C1 segment of cervical spinal cord (tissue), 14 donors: ENCODE data around the gene RNF157.
"Not testable (repeated sequence)": the region's sequence is repeated elsewhere in the genome, so short reads cannot be mapped to it uniquely, and the experiment has no call there.

Source experiments
- DNase-seq, 14 donors: peaks; one replicate each; lab custom pipeline; 2025; lab: John Stamatoyannopoulos, UW

The RNF157 gene

GRCh38 chr17:76236603-76237002 is 3.7 kb downstream of the RNF157 start:
- DNase-seq = no peak

DNA sequence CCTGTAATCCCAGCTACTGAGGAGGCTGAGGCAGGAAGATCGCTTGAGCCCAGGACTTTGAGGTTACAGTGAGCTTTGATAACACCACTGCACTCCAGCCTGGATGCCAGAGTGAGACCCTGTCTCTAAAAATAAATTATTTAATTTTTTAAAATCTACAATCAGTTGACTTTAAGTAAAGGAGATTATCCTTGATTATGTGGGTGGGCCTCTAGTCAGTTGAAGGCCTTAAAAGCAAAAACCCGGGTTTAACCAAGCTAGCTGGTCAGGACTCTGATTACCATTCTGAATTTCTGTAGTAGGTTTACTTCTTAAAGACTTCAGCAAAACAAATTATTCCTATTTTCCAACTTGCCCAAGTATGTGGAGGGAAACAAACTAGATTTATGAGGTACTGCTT is 4.4 kb downstream of the RNF157 start:
- DNase-seq = no peak

DNA sequence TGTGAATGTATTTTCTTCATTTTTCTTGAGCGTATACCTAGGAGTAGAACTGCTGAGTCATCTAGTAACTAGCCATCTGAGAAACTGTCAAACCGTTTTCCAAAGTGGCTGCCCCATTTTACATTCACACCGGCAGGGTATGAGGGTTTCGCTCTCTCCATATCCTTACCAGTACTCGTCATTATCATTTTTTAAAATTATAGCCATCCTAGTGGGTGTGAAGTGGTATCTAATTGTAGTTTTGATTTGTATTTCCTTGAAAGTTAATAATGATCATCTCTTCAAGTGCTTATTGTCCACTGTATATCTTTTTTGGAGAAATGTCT is 6.0 kb downstream of the RNF157 start:
- no peak for DNase-seq

DNA sequence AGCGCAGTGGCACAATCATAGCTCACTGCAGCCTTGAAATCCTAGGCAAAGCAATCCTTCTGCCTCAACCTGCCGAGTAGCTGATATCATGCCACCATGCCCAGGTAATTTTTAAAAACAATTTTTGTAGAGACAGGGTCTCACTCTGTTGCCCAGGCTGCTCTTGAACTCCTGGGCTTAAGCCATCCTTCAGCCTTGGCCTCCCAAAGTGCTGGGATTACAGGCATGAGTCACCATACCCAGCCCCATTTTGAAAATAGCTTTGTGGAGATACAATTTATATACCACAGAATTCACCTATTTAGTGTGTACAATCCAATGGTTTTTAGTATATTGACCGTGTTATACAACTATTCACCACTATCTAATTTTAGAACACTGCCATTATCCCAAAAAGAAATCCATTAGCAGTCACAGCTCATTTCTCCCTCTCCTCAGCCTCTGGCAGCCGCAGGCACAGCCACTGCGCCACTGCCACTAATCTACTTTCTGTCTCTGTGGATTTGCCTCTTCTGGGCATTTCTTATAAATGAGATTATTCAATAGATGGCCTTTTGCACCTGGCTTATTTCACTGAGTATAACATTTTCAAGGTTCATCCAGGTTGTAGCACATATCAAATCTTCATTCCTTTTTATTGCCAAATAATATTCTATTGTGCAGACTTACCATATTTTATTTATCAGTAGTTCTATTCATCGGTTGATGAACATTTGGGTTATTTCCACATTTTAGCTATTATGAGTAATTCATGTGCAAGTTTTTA is 6.5 kb downstream of the RNF157 start:
- DNase-seq = no peak

DNA sequence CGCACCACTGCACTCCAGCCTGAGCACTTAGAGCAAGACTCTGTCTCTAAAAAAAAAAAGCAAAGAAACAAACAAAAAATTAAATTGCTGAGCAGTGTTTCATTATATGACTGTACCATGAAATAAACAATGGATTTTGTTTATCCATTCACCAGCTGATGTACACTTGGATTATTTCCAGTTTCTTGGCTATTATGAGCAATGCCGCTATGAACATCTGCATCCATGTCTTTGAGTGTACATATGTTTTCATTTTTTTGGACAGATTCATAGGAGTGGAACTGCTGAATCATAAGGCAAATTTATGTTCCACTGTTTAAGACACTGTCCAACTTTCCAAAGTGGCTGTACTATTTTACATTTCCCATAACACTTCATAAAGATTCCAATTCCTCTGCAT is 8.0 kb downstream of the RNF157 start:
- DNase-seq = no peak

DNA sequence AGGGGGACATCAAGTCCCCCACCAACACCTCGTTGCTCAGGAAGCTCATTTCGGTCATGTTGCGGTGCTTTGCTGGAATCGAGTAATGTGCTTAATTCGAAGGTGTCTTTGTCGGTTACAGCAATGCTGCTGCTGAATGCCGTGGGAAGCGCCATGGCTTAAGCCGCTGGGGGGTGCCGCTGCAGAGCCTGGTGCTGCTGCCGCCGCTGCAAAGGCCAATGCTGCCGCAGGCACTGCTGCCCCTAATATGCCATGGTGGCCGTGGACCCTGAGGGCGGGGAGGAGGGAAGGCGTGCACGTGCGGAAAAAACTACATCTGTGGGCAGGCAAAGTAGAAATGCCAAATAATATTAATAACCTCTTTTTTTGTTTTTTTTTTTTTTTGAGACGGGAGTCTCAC is 13.5 kb downstream of the RNF157 start:
- not testable (repeated sequence) for DNase-seq

DNA sequence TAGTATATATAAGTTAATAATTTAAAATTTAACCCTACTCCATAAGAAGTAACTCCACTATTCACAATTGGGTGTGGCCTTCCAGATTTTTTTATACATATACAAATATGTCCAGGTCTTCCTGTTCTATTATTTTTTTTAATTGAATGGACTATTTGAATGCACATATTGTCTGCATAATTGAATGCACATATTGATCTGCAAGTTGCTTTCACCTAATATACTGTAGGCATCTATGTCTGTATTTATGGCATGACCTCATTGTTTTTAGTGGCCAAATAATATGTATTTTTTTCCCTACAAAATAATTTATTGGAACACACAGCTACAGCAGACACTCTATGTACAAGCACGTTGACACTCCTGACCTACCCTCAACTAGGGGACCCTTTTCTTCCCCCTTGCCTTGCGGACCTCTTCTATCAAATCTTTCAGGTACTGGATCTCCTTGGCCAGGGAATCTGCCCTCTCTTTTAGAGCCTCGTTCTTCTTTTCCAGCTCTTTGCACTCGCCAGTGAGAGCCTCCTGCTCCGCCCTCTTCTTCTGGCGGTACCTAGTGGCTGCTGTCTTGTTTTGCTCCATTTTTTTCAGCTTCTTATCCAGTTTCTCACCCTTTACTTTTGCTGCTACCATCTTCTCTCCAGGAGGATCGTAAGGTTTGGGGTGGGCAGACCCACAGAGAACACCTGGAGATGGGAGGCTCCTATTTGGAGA is 14.8 kb downstream of the RNF157 start:
- not testable (repeated sequence) for DNase-seq

DNA sequence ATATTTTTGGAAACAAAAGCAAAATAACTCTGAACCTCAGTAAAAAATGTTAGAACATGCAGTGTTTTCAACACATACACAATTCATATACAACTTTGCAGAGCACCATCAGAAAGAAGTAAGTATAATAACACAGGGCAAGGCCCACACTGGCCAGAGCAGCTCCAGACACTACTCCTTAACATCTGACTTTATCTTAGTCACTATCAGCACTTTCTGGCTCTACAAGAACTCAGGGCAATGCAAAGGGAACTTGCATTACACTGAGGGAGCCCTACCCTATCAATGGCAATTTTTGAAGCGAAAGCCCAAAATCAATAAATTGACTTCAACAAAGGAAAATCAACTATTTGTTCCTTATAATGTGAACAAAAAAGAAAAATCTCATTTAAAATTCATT is 16.5 kb downstream of the RNF157 start:
- DNase-seq = no peak

DNA sequence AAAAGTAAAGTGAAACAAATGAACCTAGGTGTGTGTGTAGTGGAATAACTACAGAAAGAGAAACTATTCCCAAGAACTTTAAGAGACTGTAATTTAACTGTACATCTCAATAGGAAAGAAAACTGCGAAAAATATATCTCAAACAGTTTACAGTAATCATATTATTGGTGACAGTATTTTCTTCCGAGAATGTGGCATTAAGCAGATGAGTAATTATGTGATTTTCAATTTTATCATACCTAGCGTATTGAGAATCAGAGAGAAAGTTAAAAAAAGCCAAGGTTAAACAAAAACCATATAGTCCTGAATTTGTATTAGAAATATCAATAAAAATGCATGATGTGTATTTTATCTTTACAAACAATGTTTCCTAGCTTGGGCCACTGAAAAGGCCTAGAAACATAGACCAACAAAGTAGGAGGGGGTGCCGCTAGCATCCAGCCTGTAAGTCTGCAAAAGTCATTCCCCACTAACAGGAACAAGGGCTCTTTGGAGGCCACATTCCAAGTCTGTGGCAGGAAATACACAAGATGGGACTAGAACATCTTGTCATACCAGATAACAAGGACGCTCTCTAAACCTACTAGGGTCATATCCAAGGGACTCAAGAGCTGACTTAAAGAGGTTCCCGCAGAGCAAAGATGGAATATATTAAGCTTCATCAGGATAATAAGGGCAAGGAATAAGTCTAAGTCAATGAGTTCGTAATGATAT is 20.5 kb downstream of the RNF157 start:
- no peak for DNase-seq

- no peak for DNase-seq
Observed at GRCh38 chr17:76217081-76217480, 23.2 kb downstream of the RNF157 start.

- DNase-seq = no peak
Observed at GRCh38 chr17:76213491-76213890, 26.8 kb downstream of the RNF157 start.

- no peak for DNase-seq
Observed at GRCh38 chr17:76208120-76208519, 32.2 kb downstream of the RNF157 start.

DNA sequence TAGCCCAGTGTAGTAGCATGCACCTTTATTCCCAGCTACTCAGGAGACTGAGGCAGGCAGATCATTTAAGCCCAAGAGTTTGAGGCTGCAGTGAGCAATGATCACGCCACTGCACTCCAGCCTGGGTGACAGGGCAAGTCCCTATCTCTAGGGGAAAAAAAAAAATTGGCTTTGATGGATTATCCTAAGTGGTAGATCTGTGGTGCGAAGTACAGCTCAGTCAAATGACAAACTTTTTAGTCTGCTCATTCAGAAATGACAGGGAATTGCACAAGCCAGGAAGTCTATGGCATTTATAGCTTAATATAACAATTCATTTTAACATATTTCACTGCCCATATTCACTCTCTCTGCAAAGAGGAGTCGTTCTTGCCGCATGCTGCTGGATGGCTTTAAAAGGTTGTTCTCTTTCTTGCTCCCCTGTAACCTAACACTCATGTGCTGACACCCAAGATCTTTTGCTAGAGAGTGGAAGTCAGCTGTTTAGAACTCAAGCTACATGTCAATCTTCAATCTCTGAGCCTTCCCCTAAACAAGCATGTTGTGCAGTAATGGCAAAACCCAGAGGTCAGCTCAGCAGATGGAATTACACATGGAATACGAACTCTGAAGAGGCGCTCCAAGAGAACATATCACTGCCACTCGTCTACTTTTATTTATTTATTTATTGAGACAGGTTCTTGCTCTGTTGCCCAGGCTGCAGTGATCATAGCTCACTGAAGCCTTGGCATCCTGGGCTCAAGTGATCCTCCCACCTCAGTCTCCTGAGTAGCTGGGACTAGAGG is 32.8 kb downstream of the RNF157 start:
- DNase-seq = no peak

DNA sequence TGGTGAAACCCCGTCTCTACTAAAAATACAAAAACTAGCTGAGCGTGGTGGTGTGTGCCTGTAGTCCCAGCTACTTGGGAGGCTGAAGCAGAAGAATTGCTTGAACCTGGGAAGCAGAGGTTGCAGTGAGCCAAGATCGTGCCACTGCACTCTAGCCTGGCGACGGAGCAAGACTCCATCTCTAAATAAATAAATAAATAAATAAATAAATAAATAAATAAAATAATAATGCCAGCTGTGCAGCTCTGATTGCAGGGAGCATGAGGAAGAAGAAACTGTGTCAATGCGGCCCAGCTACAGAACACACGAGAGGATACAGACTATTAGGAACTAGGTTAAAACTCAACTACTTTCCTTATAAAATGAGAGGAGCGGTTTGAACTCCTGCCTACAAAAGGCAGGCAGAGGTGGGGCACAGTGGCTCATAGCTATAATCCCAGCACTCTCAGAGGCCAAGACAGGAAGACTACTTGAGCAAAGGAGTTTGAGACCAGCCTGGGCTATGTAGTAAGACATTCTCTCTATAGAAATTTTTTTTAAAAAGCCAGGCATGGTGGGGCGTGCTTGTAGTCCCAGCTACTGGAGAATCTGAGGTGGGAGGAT is 34.6 kb downstream of the RNF157 start:
- not testable (repeated sequence) for DNase-seq

- DNase-seq = no peak
Observed at GRCh38 chr17:76204277-76204676, 36.0 kb downstream of the RNF157 start.

- DNase-seq = no peak
Observed at GRCh38 chr17:76200354-76200753, 39.9 kb downstream of the RNF157 start.

GRCh38 chr17:76199469-76199868 is 40.8 kb downstream of the RNF157 start:
- no peak for DNase-seq

DNA sequence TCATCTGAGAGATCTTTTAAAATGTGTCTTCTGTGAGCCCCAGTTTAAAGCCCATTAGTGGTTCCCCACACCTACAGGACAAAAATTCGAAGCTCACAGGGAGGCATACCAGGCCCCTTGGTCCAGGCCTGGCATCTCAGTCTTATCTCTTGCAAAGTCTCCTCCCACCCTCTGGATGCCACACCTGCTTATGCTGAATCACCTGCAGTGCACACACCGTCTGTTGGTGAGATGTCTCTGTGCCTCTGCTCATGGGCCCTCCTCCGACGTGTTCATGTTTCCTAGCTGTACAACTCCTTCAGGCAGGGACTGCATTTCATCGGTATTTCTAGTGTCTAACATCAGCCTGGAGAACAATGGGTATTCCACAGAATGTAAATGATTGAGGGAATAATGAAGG is 41.6 kb downstream of the RNF157 start:
- DNase-seq = no peak

DNA sequence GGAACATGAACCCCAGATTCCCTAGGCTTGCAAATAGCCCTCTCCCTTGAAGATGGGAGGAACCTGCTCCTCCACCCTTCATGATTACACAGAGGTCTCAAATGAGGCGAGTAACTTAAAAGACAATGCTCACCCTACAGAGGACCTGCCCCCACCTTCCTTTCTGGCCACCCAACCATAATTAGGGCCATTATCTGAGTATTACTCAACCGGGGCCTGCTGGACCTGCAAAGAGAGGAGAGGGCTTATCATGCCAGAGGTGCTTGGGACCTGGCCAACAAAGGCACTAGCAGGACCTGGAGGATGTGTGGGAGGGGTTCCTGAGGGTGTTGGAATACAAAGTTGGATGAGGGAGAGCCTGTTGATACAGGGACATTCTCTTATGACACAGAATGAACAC is 42.4 kb downstream of the RNF157 start:
- DNase-seq = no peak

GRCh38 chr17:76196675-76197074 is 43.6 kb downstream of the RNF157 start:
- peak in 6 of 14 donors; percentile 1 to 71 (median 7) for DNase-seq

GRCh38 chr17:76195281-76196096 is 44.8 kb downstream of the RNF157 start:
- DNase-seq = no peak
